ENCODE measurements around the gene KRTAP19-6.
"Not testable (repeated sequence)": the region's sequence is repeated elsewhere in the genome, so short reads cannot be mapped to it uniquely, and the experiment has no call there.

KRTAP19-6 gene

GRCh38 chr21:30555095-30555494 lies 13.4 kb upstream of the KRTAP19-6 start:
- Histone ChIP-seq H3K27ac (ENCODE audit: low read depth, low read length, severe bottlenecking) (no peak overlapping the region), H3K36me3 (ENCODE audit: control insufficient read depth, insufficient read depth, low read length) (no peaks in the 10 kb centered on the region), H3K9me3 (ENCODE audit: control insufficient read depth, low read length) (no peaks in the 10 kb centered on the region), H3K4me1 (ENCODE audit: control insufficient read depth, insufficient read depth, low read length, poor library complexity, severe bottlenecking) (no peaks in the 10 kb centered on the region), H3K4me3 (ENCODE audit: extremely low read depth, insufficient read depth, low read length, poor library complexity, severe bottlenecking) (no peak overlapping the region)
- no CpG with 5 or more reads among the region's 2 CpGs for WGBS, 2 experiments (ENCODE audit: insufficient coverage in 2 of 2)

- Histone ChIP-seq H3K27ac (ENCODE audit: low read depth, low read length, severe bottlenecking) (no peak overlapping the region), H3K4me3 (ENCODE audit: extremely low read depth, insufficient read depth, low read length, poor library complexity, severe bottlenecking) (no peak overlapping the region), H3K36me3 (ENCODE audit: control insufficient read depth, insufficient read depth, low read length) (no peaks in the 10 kb centered on the region), H3K9me3 (ENCODE audit: control insufficient read depth, low read length) (no peaks in the 10 kb centered on the region), H3K4me1 (ENCODE audit: control insufficient read depth, insufficient read depth, low read length, poor library complexity, severe bottlenecking) (no peaks in the 10 kb centered on the region)
- WGBS, 2 experiments (ENCODE audit: insufficient coverage in 2 of 2), result 73 to 75% methylated on average over 1 of the region's 1 CpG
Measured at GRCh38 chr21:30552782-30553181, 11.1 kb upstream of the KRTAP19-6 start.

DNA sequence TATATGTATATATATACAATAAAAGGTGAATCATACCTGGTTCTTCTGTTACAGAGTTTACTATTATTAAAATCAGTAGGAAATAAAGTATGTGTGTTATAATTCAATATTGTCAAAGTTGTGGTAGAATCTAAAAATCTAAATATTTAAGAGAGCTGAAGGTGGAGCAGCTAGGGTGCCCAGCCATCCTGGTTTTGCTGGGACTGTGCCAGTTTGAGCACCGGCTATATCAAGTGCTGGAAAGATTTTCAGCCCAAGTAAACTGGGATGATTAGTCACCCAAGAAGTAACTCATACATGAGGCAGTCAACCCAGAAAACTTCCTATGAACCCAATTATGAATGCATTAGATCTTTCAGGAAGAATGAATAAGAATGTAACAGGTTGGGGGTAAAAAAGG lies 22.8 kb downstream of the KRTAP19-6 start:
- no CpG with 5 or more reads among the region's 1 CpG for WGBS, 2 experiments (ENCODE audit: insufficient coverage in 2 of 2)
- Histone ChIP-seq H3K27ac (ENCODE audit: low read depth, low read length, severe bottlenecking) (no peak overlapping the region), H3K4me3 (ENCODE audit: extremely low read depth, insufficient read depth, low read length, poor library complexity, severe bottlenecking) (no peak overlapping the region), H3K4me1 (ENCODE audit: control insufficient read depth, insufficient read depth, low read length, poor library complexity, severe bottlenecking) (no peaks in the 10 kb centered on the region), H3K36me3 (ENCODE audit: control insufficient read depth, insufficient read depth, low read length) (no peaks in the 10 kb centered on the region), H3K9me3 (ENCODE audit: control insufficient read depth, low read length) (no peaks in the 10 kb centered on the region)

- Histone ChIP-seq H3K4me3 (ENCODE audit: extremely low read depth, insufficient read depth, low read length, poor library complexity, severe bottlenecking) (no peak overlapping the region), H3K36me3 (ENCODE audit: control insufficient read depth, insufficient read depth, low read length) (no peaks in the 10 kb centered on the region), H3K27ac (ENCODE audit: low read depth, low read length, severe bottlenecking) (no peak overlapping the region), H3K9me3 (ENCODE audit: control insufficient read depth, low read length) (no peaks in the 10 kb centered on the region), H3K4me1 (ENCODE audit: control insufficient read depth, insufficient read depth, low read length, poor library complexity, severe bottlenecking) (no peaks in the 10 kb centered on the region)
- WGBS, 2 experiments (ENCODE audit: insufficient coverage in 2 of 2), result 80% methylated on average over 1 of the region's 1 CpG; no CpG with 5 or more reads in 1 of the 2 experiments
Measured at GRCh38 chr21:30515681-30516080, 26.0 kb downstream of the KRTAP19-6 start.

GRCh38 chr21:30505621-30506205 lies 36.0 kb downstream of the KRTAP19-6 start:
- not testable (repeated sequence) for H3K27ac ChIP-seq (ENCODE audit: low read depth, low read length, severe bottlenecking); H3K4me1 ChIP-seq (ENCODE audit: control insufficient read depth, insufficient read depth, low read length, poor library complexity, severe bottlenecking); H3K4me3 ChIP-seq (ENCODE audit: extremely low read depth, insufficient read depth, low read length, poor library complexity, severe bottlenecking); H3K9me3 ChIP-seq (ENCODE audit: control insufficient read depth, low read length); H3K36me3 ChIP-seq (ENCODE audit: control insufficient read depth, insufficient read depth, low read length)
- WGBS, 2 experiments (ENCODE audit: insufficient coverage in 2 of 2), result 39 to 58% methylated on average over 2 to 3 of the region's 4 CpGs

DNA sequence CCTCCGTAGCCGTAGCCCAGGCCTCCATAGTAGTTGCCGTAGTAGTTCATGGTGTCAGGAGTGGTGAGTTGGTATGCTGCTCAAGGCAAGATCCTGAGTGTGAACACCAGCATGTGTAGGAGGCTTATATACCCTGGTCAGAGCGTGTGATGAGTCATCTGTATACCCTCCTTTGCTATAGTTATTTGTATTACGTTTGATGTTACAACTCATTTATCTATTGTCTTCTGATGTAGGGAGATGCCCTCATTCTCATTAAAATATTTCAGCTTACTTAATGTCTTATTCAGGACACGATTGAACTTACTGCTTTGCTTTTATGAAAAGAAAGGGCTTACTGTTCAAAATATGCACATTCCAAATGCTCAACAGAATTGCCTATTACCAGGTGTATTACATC lies 39.6 kb downstream of the KRTAP19-6 start, which contains the start of gene KRTAP19-5:
KRTAP19-5 (minus strand) TSS at position 101 of the 400 bp plus-strand sequence; CDS start at position 50, 51 bp downstream.
- H3K9me3 ChIP-seq (ENCODE audit: control insufficient read depth, low read length), result no peaks in the 10 kb centered on the region
- H3K27ac ChIP-seq (ENCODE audit: low read depth, low read length, severe bottlenecking), result no peak within 1 kb of the TSS
- H3K4me3 ChIP-seq (ENCODE audit: extremely low read depth, insufficient read depth, low read length, poor library complexity, severe bottlenecking), result no peak within 1 kb of the TSS
- WGBS, 2 experiments (ENCODE audit: insufficient coverage in 2 of 2), result 95% methylated on average over 4 of the region's 6 CpGs; no CpG with 5 or more reads in 1 of the 2 experiments
- no peaks in the 10 kb centered on the region for H3K4me1 ChIP-seq (ENCODE audit: control insufficient read depth, insufficient read depth, low read length, poor library complexity, severe bottlenecking)
- H3K36me3 ChIP-seq (ENCODE audit: control insufficient read depth, insufficient read depth, low read length), result no peaks in the 10 kb centered on the region

DNA sequence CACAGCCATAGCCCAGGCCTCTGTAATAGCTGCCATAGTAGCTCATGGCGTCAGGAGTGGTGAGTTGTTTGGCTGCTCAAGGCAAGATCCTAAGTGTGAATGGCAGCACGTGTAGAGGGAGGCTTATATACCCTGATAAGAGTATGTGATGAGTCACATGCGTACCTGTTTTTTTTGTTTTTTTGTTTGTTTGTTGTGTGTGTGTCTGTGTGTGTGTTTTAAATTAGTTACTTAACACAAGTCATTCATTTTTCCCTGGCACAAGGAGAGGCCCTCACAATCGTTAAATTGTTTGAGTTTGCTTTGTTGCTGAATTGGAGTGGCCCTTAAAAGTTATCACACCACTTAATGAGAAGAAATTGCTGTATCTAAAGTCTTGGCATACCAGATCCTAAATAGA lies 44.6 kb downstream of the KRTAP19-6 start, which contains the start of gene KRTAP19-4:
KRTAP19-4 (minus strand) TSS at position 101 of the 400 bp plus-strand sequence; CDS start at position 46, 55 bp downstream.
- H3K9me3 ChIP-seq (ENCODE audit: control insufficient read depth, low read length), result no peaks in the 10 kb centered on the region
- no peak within 1 kb of the TSS for H3K4me3 ChIP-seq (ENCODE audit: extremely low read depth, insufficient read depth, low read length, poor library complexity, severe bottlenecking)
- 54% methylated on average over 2 of the region's 4 CpGs; no CpG with 5 or more reads in 1 of the 2 experiments for WGBS, 2 experiments (ENCODE audit: insufficient coverage in 2 of 2)
- H3K4me1 ChIP-seq (ENCODE audit: control insufficient read depth, insufficient read depth, low read length, poor library complexity, severe bottlenecking), result no peaks in the 10 kb centered on the region
- H3K36me3 ChIP-seq (ENCODE audit: control insufficient read depth, insufficient read depth, low read length), result no peaks in the 10 kb centered on the region
- no peak within 1 kb of the TSS for H3K27ac ChIP-seq (ENCODE audit: low read depth, low read length, severe bottlenecking)

DNA sequence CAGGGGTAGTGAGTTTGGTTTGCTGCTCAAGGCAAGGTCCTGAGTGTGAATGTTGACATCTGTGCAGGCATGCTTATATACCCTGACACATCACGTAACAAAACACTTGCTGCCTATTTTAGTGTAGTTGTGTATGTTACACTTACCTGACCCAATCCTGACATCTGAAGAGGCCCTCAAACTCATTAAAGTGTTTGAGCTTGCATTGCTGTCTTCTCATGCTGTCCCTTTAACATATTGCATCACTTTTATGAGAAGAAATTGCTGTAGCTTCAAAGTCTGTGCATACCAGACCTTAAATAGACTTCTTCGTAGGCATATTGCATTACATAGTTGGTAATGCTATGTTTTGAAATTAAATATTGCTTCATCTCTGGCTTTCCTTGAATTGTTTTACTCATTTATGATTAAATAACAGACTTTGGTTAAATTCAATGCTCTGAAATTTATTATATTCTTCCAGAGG lies 49.7 kb downstream of the KRTAP19-6 start, which contains the start of gene KRTAP19-3:
KRTAP19-3 (minus strand) TSS at position 51 of the 466 bp plus-strand sequence. CDS start 56 bp downstream, outside the sequence.
- Histone ChIP-seq H3K9me3 (ENCODE audit: control insufficient read depth, low read length) (peaks cover 4% of the 10 kb centered on the region), H3K36me3 (ENCODE audit: control insufficient read depth, insufficient read depth, low read length) (no peaks in the 10 kb centered on the region), H3K4me1 (ENCODE audit: control insufficient read depth, insufficient read depth, low read length, poor library complexity, severe bottlenecking) (no peaks in the 10 kb centered on the region), H3K4me3 (ENCODE audit: extremely low read depth, insufficient read depth, low read length, poor library complexity, severe bottlenecking) (no peak within 1 kb of the TSS), H3K27ac (ENCODE audit: low read depth, low read length, severe bottlenecking) (no peak within 1 kb of the TSS)
- WGBS, 2 experiments (ENCODE audit: insufficient coverage in 2 of 2), result no CpG with 5 or more reads among the region's 2 CpGs

Measured in mesodermal cell (in vitro differentiated cells).